ENCODE data around the gene KRTAP24-1.

KRTAP24-1 gene

DNA sequence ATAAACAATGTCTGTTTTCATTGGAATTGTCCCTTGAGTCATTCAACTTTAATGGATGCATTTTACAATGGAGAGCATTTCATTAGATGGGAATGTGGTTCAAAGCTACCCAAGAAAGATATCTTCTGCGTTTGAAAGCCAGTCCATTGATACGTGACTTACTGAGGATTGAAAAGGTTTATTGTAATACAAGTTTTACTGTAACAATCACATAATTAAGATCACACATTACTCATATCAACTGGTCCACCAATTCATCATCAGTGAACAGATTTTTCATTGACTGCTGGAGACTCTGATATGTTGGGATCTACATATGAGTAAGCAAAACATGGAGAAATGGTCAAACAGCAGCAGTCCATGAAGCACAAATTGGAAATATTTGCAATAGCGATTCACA lies 32.8 kb downstream of the KRTAP24-1 start:
- no peak overlapping the region for H3K4me3 ChIP-seq (ENCODE audit: low read depth, low read length)
- TF ChIP-seq, protein P1, sequence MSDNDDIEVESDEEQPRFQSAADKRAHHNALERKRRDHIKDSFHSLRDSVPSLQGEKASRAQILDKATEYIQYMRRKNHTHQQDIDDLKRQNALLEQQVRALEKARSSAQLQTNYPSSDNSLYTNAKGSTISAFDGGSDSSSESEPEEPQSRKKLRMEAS (IDR thresholded peaks at IDR 0.05; ENCODE audit: low read depth, low read length), result no peak
- TF ChIP-seq, protein P2, sequence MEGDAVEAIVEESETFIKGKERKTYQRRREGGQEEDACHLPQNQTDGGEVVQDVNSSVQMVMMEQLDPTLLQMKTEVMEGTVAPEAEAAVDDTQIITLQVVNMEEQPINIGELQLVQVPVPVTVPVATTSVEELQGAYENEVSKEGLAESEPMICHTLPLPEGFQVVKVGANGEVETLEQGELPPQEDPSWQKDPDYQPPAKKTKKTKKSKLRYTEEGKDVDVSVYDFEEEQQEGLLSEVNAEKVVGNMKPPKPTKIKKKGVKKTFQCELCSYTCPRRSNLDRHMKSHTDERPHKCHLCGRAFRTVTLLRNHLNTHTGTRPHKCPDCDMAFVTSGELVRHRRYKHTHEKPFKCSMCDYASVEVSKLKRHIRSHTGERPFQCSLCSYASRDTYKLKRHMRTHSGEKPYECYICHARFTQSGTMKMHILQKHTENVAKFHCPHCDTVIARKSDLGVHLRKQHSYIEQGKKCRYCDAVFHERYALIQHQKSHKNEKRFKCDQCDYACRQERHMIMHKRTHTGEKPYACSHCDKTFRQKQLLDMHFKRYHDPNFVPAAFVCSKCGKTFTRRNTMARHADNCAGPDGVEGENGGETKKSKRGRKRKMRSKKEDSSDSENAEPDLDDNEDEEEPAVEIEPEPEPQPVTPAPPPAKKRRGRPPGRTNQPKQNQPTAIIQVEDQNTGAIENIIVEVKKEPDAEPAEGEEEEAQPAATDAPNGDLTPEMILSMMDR (IDR thresholded peaks at IDR 0.05; ENCODE audit: low read depth, low read length), result no peak
- TF ChIP-seq MYC (IDR thresholded peaks at IDR 0.05; ENCODE audit: low read depth, low read length) (no peak), POLR2A (IDR thresholded peaks at IDR 0.05; ENCODE audit: extremely low read depth, insufficient read length) (no peak)
- no peak for DNase-seq (ENCODE audit: low read depth)

DNA sequence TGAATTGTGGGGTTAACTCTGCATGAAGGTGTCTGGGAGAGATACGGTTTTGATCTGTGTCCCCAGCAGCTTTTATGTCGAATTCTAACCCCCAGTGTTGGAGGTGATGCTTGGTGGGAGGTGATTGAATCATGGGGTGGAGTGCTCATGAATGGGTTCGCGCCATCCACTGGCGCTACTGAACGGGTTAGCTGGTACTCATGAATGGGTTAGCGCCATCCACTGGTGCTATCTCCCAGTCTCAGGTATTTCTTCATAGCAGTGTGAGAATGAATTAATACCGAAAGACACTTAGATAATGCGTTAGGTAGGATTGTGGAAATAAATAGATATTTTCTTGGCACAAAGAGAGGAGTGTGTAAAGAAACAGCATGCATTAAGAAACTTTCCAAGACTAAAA lies 33.9 kb downstream of the KRTAP24-1 start:
- DNase-seq (ENCODE audit: low read depth), result no peak
- H3K4me3 ChIP-seq (ENCODE audit: low read depth, low read length), result no peak overlapping the region
- TF ChIP-seq, protein P2 (IDR thresholded peaks at IDR 0.05; ENCODE audit: low read depth, low read length), result no peak
- TF ChIP-seq, protein P1 (IDR thresholded peaks at IDR 0.05; ENCODE audit: low read depth, low read length), result no peak
- TF ChIP-seq MYC (IDR thresholded peaks at IDR 0.05; ENCODE audit: low read depth, low read length) (no peak), POLR2A (IDR thresholded peaks at IDR 0.05; ENCODE audit: extremely low read depth, insufficient read length) (no peak)

DNA sequence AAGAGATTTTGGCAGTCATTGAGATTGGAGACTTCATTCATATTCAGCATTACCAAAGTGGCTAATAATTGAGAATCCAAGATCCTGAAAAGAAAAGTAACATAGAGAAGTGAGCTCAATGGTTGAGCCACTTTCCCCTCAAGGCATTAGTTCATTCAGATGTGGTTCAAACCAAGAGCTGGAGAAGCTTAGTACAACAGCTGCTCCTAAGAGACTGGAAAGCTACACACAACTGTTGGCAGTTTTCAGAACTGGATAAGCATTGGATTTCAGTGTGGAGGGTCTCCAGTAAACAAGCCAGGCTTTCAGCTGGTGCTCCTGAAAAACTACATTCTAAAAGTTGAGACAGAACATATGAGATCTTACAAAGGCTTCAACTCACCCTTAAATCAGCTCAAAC lies 37.7 kb downstream of the KRTAP24-1 start:
- H3K4me3 ChIP-seq (ENCODE audit: low read depth, low read length), result no peak overlapping the region
- DNase-seq (ENCODE audit: low read depth), result no peak
- TF ChIP-seq MYC (IDR thresholded peaks at IDR 0.05; ENCODE audit: low read depth, low read length) (no peak), POLR2A (IDR thresholded peaks at IDR 0.05; ENCODE audit: extremely low read depth, insufficient read length) (no peak)
- TF ChIP-seq, protein P1 (IDR thresholded peaks at IDR 0.05; ENCODE audit: low read depth, low read length), result no peak
- TF ChIP-seq, protein P2 (IDR thresholded peaks at IDR 0.05; ENCODE audit: low read depth, low read length), result no peak

DNA sequence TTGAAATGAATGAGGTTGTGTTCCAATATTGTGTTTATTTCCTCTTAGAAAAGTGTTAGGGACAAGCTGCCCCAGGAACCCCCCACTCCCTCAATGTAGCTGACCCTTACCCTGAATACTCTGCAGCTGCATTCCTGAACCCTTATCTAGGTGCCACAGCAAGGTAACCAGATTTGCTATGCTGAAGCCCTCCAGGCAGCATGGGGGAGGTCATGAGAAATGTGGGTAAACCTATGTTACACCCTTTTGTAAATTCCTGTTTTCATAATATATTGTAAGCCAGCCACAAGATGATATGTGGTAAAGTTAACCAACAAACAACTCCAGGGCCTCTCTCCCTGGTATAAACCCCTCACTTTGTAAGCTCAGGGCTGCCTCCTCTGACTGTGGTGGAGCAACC lies 39.1 kb downstream of the KRTAP24-1 start:
- DNase-seq (ENCODE audit: low read depth), result no peak
- no peak overlapping the region for H3K4me3 ChIP-seq (ENCODE audit: low read depth, low read length)
- TF ChIP-seq, protein P1 (IDR thresholded peaks at IDR 0.05; ENCODE audit: low read depth, low read length), result no peak
- TF ChIP-seq MYC (IDR thresholded peaks at IDR 0.05; ENCODE audit: low read depth, low read length) (no peak), POLR2A (IDR thresholded peaks at IDR 0.05; ENCODE audit: extremely low read depth, insufficient read length) (no peak)
- TF ChIP-seq, protein P2 (IDR thresholded peaks at IDR 0.05; ENCODE audit: low read depth, low read length), result no peak

DNA sequence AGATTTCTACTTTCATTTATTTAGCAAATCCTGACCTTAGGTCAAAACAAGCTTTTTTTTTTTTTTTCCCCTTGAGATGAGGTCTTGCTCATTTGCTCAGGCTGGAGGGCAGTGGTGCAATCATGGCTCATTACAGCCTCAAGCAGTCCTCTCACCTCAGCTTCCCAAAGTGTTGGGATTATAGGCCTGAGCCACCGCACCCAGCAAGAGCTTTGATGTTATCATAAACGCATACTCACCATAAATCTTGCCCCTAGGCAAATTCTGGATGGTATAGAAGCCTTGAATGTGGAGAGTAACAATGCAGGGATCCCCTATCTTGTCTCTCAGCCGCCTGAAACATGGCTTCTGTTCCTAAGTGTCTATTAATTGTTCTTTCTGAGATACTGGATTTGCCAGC lies 42.1 kb downstream of the KRTAP24-1 start:
- TF ChIP-seq, protein P2 (IDR thresholded peaks at IDR 0.05; ENCODE audit: low read depth, low read length), result no peak
- no peak for TF ChIP-seq MYC (IDR thresholded peaks at IDR 0.05; ENCODE audit: low read depth, low read length)
- TF ChIP-seq, protein P1 (IDR thresholded peaks at IDR 0.05; ENCODE audit: low read depth, low read length), result no peak
- no peak for TF ChIP-seq POLR2A (IDR thresholded peaks at IDR 0.05; ENCODE audit: extremely low read depth, insufficient read length)
- DNase-seq (ENCODE audit: low read depth), result no peak
- no peak overlapping the region for H3K4me3 ChIP-seq (ENCODE audit: low read depth, low read length)

DNA sequence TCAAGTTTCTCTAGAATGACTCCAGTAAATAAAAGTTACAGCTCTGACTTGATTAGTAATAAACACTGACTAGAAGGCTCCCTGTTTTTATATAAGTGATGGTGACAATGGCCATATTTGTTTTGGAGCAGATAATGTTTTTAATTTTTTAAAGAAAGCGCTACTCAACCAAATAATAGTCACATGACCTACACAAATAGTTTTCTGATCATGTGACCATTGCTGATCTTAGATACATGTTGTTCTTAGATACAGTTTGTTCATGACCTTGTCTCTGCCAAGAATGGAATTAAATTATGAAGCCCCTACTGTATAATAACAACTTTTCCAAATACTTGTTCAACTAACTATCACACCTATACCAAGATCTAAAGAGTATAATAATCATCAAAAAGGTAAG lies 44.6 kb downstream of the KRTAP24-1 start:
- DNase-seq (ENCODE audit: low read depth), result no peak
- no peak for TF ChIP-seq POLR2A (IDR thresholded peaks at IDR 0.05; ENCODE audit: extremely low read depth, insufficient read length)
- TF ChIP-seq, protein P1 (IDR thresholded peaks at IDR 0.05; ENCODE audit: low read depth, low read length), result no peak
- no peak for TF ChIP-seq MYC (IDR thresholded peaks at IDR 0.05; ENCODE audit: low read depth, low read length)
- TF ChIP-seq, protein P2 (IDR thresholded peaks at IDR 0.05; ENCODE audit: low read depth, low read length), result no peak
- no peak overlapping the region for H3K4me3 ChIP-seq (ENCODE audit: low read depth, low read length)

Measured in NB4 (cell line).